GM12873 (cell line): ENCODE measurements around the gene RPP21.

Experiments used
- CTCF ChIP-seq: IDR thresholded peaks from 2 replicates; pipeline ENCODE4 v1.5.1; 2012; ENCODE audit warnings: low read depth, mild to moderate bottlenecking, moderate library complexity, low read length, control low read depth; ENCODE audit not compliant: insufficient read depth; ENCODE audit errors: missing control alignments

Gene RPP21

GRCh38 chr6:30334075-30334783 lies 10.7 kb upstream of the RPP21 start:
- no peak for TF ChIP-seq CTCF

GRCh38 chr6:30340589-30341054 lies 4.3 kb upstream of the RPP21 start:
- TF ChIP-seq CTCF = no peak

GRCh38 chr6:30341218-30341617 lies 3.7 kb upstream of the RPP21 start:
- TF ChIP-seq CTCF = no peak

GRCh38 chr6:30341728-30342127 lies 3.2 kb upstream of the RPP21 start:
- TF ChIP-seq CTCF = no peak

- TF ChIP-seq CTCF = no peak
Measured at GRCh38 chr6:30344191-30344867, 627 bp upstream of the RPP21 start.

GRCh38 chr6:30345852-30346251 lies 896 bp downstream of the RPP21 start:
- no peak for TF ChIP-seq CTCF

GRCh38 chr6:30348957-30349356 lies 4.0 kb downstream of the RPP21 start:
- no peak for TF ChIP-seq CTCF
